HL-60/S4 treated with retinoic acid at 250 ng/mL for 4 days and 3 days (cell line): Measurements from ENCODE around the gene PRKAR1B.
"Not testable (repeated sequence)": the region's sequence is repeated elsewhere in the genome, so short reads cannot be mapped to it uniquely, and the experiment has no call there.

Experiments used
- in situ Hi-C: fragments of 300-500 bp; cut with MboI; formaldehyde crosslinking; loops from 2 replicates; pipeline ENCODE4 v1.7.0; 2022; ENCODE audit warnings: low sequenced_read_pairs

PRKAR1B gene

DNA sequence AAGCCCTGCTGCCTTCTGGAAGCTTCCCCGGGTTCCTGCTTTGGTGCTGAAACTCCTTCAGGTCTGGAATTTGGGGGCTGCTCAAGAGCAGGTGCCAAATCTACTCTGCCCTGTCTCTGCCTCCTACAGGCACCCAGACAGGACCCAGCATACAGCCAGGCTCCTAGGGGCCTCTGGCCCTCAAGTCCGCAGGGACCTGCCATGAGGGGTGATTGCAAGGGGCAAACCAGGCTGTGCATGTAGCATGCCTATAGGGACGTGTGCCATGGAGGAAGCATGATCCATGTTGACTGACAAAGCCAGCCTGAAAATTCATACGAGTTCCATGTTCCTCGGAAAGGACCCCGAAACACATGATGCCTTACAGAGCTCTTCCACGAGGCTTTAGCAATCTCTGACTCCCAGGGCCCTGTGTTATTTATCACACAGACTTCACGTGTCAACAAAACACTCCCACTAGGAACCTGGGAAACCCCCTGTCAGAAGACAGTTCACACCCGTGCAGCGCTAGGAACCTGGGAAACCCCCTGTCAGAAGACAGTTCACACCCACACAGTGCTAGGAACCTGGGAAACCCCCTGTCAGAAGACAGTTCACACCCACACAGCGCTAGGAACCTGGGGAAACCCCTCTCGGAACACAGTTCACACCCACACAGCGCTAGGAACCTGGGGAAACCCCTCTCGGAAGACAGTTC lies 75.9 kb downstream of the PRKAR1B start:
- in situ Hi-C loops = no loop called here

DNA sequence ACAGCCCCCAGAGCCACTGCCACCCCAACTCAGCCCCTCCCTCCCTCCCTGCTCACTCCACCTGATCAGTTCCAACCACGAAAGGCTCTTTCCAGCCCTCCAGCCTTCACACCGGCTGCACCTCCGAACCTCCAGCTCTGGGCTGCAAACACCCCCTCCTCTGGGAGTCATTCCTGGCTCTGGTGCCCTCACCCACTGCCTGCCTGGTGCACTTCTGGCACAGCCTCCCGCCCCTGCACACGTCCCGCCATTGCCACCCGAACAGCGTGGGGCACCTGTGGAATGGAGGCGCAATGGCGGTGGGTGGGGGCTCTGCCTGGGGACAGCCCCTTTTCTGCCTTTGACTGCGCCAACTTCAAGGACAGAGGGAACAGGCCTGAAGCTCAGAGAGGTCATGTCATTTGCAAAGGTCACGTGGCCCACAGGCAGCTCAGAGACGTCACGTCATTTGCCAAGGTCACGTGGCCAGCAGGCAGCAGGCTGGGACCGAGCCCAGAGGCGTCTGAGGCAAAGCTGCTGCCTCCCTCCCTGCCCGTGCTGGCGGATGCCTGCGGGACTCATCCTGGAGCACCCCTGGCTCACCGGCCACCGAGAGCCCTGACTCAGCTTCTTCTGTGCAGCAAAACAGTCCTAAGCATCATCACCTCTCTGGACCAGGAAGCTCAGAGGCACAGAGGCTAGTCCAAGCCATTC lies 76.6 kb downstream of the PRKAR1B start:
- in situ Hi-C loops = no loop called here

DNA sequence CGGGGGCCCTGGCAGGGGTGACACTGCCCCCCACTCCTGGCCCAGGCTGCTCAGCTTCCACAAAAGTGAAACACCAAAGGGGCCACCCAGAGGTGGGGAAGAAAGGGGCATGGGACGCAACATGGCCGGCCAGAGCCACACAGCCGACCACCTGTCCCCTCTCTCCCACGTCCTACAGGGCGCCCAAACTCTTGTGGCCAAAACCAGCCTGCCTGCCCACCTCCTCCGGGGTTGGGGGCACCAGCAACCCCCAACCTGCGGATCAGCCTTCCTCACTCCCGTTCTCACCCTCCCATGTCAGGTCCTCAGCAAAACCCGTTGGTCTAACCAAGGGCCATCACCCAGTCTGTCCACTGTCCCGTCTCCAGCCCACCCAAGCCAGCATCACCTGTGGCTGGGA lies 80.1 kb downstream of the PRKAR1B start:
- in situ Hi-C loops = no loop called here

DNA sequence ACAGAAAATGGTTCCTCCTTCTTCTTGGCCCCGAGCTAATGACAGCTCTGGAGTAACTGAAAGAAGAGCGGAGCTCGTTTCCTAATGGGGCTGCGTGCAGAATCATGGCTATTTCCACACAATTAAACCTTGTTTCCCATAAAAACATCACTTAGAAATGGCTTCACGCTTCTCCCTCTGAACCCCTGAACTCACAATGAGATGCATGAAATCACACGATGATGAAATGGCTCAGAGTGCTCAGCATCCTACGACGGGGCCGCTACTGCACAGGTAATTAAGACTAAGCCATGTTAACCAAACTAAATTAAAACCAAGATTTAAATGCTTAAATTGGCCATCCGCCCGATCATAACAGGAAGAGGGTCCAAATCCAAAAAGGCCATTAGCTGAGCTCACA lies 80.6 kb downstream of the PRKAR1B start:
- in situ Hi-C loops = no loop called here

DNA sequence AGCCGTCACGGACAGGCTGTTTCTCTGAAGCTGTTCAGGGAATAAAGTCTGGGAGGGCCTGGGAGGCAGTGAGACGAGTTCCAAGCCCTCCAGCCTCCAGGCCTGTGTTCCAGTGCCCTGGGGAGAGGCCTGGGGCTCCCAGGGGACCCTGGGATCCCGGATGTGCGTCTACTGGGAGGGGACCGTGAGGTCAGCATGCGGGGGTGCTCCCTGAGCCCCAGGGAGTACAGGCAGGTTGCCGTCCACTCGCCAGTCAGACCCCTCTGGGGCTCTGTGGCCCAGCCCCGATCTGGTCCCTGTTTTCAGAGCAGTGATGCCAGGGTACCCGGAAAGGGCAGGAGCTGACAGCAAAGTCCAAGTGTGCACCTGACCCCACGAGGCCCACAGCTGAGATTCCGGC lies 81.5 kb downstream of the PRKAR1B start:
- in situ Hi-C loops = no loop called here

DNA sequence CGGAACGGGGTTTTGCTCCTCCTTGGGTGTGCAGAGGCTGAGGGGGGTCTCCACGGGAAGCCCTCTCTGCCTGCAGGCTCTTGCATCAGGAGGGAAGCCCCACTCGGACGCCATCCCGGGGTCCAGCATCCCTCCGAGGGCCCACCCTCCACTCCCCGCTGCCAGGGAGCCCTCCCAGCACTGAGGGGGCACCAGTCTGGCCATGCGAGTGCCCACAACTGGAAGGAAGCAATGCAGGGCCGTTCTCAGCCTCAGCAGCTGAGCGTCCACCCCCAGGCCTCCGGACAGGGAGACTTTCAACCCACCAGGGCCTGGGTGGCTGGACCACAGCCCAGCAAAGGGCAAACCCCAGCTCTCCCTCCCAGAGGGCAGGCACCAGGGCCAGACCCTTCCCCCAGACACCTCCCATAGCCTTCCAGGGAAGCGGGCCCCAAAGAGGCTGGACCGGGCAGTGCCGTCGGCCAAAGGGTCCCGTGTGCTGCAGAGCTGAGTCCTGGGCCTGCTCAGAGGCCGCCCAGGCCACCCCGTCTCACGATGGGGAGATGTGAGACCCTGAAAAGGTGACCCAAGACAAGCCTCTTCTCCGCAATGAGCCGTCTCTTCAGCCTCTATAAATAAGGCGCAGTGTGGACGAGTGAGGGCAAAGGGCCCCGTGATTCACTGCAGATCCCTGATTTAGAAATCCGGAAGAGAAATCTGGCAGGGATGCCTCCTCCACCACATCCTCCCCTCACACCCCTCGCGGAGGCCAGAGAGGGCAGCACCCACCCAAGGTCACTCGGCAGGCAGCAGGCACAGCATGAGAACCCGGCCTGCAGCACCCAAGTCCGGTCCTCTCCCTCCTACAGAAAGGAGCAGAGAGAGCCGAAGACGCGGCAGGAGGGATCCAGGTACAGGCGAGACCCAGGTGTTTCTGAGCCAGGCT lies 82.4 kb downstream of the PRKAR1B start:
- in situ Hi-C loops = no loop called here

DNA sequence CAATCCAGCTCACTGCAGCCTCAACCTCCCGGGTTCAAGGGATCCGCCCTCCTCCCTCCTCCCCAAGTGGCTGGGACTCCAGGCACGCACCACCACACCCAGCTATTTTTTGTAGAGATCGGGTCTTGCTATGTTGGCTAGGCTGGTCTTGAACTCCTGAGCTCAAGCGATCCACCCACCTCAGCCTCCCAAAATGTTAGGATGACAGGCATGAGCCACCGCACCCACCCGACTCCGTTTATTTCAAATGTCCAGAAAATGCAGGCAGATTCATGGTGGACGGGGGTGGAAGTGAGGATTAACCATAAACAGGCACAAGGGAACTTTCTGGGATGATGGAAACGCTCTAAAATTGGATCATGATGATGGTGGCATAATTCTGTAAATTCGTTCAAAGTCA lies 85.1 kb downstream of the PRKAR1B start:
- in situ Hi-C loops = no loop called here

DNA sequence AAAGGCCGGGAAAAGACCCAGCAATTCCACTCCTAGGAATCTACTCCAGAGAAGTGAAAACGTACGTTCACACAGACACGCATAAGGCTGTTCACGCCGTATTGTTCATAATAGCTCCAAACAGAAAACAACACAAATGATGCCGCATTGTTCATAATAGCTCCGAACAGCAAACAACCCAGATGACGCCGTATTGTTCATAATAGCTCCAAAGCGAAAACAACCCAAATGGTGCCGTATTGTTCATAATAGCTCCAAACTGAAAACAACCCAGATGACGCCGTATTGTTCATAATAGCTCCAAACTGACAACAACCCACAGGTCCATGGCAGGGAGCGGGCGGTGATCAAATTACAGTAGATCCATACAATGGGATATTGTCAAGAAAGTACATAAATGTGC lies 85.8 kb downstream of the PRKAR1B start:
- in situ Hi-C loops = no loop called here

DNA sequence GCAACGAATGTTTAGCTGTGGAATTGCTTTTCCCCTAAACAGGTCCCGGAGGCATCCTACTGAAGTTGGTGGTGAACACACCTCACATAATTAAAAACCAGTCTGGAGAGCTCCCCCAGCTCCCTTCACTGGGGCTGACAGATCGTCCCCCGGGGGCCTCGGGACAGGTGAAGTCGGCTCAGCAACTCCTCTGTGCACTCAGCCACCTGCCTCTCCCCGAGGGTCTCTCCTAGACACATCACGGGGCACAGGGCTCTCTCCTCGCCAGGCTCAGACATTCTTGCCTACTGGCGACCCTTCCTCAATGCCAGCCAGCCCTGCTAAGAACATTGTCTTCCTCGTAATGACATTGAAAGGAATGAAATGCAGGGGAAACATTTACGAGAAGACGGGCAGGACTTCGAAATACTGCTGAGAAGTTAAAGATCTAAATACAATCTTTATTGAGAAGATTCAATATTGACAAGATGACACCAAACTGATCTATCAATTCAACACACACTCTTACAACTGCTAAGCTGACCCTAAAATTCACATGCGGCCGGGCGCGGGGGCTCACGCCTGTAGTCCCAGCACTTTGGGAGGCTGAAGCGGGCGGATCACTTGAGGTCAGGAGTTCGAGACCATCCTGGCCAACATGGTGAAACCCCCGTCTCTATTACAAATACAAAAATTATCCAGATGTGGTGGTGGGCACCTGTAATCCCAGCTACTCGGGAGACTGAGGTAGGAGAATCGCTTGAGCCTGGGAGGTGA lies 88.6 kb downstream of the PRKAR1B start:
- in situ Hi-C loops = no loop called here

DNA sequence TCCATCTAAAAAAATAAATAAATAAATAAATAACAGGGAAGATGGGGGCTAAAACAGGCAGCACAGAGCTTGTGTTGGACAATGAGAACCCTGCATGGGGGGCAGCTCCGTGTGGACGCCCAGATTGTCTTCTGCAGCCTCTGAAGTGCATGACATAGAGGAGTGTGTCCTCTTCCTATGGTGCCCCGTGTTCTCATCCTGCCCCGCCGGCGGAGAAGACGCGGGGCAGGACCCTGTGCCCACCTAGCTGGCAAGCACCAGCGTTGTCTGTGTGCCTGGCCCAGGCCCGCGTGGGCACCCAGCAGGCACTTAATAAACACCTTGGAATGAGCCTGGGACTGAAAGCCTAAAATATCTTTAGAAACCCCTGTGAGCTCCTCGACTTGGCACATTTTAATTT lies 89.3 kb downstream of the PRKAR1B start:
- in situ Hi-C loops = no loop called here

DNA sequence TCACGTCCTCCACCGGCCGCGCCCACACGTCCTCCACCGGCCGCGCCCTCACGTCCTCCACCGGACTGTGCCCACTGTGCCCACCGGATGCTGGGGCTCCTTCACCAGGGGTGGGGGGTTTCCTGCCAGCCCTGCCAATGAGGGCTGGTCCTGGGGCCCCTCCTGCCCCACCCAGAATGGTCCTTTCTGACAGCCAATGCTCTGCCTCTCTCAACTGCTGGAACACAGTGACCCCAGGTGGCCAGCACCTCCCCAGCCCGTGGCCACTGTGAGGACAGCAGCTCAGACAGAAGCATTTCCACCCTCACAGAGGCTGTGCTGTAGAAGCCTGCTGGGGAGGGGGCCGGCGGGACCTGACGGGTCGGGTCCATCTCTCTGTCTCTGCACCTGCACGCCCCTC lies 90.7 kb downstream of the PRKAR1B start:
- in situ Hi-C loops = no loop called here

DNA sequence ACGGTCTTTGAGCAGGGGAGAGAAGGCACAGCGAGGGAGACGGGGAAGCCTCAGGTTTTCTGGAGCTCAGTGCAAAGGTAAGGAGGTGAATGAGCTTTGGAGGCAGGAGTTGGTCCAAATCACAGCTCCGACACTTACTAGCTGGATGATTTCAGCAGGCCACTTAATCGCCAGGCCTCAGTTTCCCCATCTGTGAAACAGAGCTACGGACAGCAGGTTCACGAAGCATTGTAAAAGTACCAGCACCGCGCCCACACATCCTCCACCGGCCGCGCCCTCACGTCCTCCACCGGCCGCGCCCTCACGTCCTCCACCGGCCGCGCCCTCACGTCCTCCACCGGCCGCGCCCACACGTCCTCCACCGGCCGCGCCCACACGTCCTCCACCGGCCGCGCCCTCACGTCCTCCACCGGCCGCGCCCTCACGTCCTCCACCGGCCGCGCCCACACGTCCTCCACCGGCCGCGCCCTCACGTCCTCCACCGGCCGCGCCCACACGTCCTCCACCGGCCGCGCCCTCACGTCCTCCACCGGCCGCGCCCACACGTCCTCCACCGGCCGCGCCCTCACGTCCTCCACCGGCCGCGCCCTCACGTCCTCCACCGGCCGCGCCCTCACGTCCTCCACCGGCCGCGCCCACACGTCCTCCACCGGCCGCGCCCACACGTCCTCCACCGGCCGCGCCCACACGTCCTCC lies 91.2 kb downstream of the PRKAR1B start:
- in situ Hi-C loops = not testable (repeated sequence)

DNA sequence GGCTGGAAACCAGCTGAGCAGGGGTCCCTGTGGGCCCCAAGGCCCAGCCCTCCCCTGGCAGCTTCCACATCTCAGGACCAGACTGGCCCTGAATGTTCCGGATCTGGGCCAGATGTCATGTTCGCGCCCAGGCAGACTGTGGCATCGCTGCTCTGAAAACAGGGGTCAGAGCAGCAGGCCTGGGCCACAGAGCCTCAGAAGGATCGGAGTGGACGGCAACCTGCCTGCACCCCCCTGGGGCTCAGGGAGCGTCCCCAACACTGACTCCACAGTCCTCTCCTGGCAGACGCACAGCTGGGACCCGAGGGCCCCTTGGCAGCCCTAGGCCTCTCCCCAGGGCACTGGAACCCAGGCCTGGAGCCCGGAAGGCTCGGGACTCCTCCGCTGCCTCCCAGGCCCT lies 91.9 kb downstream of the PRKAR1B start:
- in situ Hi-C loops = no loop called here

DNA sequence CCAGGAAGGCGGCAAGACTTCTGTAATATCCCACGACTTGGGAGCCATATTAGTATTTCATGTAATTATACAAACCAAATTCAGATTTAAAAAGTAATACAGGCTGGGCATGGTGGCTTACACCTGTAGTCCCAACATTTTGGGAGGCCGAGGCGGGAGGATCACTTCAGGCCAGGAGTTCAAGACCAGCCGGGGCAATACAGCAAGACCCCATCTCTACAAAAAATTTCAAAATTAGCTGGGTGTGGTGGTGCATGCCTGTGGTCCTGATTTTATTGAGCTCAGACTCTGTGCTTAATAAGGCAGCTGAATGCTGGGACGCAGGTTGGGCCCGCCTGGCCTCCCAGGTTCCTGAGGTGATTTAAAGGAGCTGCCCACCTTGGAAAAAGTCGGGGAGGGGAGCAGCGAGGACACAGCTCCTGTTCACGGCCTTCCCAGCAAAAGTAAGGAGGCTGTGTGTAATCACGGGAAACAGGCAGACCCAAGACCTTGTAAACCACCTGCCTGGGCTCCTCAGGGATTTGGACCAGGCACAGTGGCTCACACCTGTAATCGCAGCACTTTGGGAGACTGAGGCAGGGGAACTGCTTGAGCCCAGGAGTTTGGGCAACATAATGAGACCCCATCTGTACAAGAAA lies 93.6 kb downstream of the PRKAR1B start:
- in situ Hi-C loops = no loop called here

DNA sequence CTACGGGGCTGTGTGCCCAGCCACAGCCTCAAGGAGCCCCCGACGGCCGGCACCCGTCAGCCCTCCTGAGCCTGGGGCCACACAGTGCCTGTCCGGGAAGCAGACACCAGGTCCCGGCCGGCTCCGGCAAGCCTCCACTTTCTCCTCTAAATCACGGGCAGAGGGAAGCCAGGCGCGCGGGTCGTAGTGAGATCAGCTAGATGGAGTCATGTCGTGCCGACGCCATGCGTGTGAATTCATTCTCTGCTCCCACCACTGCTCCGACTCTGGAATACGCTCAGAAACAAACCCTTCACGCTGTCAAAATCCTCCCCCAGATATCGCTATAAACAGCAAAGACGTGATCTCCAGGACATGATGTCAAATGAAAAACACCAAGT lies 94.3 kb downstream of the PRKAR1B start:
- in situ Hi-C loops = no loop called here

DNA sequence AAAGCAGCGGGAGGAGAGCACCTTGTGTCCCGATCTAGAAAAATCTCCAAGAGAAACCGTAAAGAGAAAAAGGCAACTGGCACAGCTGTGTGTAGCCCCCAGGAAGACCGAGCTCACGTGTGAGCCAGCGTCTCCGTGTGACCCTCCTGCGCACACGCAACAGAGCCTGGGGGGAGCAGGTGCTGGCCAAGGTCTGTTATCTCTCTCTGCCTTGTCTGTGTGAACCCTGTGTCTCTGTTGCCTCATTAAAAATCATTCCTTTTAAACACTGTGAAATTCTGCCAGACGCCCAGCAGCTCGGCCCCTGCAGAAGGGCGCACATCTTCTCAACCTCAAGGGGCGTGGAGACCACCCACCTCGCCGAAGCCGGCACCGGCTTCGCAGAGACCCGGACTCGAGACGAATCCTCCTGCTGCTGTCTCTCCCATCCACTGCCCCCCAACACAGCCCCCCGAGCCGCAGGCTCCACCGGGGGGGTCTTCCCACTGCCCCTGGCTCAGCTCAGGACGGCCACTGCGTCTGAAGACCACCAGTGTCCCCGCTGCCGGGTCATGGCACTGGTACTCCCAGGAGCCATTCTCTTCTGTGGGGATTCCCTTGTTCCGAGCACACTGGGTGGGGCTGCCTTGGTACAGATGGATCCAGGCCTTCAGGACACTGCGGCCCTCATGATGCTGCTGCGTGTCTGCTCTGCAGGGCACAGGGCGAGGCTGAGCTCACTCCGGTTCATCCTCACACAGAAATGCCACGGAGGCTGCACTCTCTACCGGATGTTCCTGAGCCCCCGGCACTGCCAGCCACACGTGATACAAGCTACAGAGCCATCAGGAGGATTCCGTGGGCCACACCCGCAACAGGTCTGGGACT lies 94.9 kb downstream of the PRKAR1B start:
- in situ Hi-C loops = no loop called here

DNA sequence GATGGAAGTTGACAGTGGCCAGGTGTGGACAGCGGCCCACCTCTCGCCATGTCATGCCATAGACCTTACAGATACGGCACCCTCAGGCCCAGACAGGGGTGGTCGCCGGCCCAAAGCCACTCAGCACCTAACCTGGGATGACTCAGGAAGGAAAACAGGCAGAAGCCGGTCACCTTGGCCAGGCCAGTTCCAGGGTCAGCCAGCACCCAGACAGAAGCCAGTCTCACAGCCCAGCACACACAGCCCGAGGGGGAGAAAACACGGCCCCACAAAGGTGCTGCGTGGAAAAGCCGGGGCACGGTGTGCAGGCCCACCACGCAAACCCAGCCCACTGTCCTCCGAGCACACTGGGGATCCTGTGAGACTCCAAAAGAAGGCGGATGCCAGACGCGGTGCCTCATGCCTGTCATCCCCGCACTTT lies 95.8 kb downstream of the PRKAR1B start:
- in situ Hi-C loops = no loop called here

DNA sequence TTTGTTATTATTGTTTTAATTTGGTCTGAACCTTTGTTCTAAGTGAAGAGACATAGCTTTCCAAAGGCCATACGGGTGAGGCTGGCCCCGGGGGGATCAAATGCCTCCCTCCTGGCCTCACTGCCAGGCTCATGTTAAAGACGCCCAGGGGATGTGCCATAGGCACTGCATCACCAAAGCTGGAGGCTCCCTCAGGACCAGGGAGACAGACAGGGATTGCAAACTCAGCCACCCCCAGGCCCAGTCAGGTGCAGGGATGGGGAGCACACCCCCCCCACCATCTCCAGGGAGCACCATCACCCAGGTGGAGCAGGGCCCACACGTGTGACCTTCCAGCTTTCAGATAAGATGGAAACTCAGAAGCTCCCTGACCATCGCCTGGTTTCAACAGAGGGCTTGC lies 96.5 kb downstream of the PRKAR1B start:
- in situ Hi-C loops = no loop called here

DNA sequence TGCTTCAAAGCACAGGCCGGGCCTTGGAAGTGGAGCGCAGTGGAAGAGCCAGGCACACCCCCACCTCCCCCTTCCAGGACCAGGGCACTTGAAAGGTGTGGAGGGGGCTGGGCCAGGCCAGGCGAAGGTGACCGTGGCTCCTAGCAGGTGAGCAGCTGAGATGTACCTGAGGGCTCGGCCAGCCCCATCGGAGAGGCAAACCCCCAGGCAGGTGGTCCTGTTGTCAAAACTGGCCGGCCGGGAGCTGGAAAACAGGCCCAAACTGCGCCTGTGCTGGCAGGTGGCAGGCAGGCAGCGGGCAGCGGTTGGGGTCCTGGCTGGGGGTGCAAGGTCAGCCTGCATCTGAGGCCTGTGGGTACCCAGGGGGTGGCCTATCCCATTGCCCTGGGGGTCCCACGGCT lies 97.0 kb downstream of the PRKAR1B start:
- in situ Hi-C loops = no loop called here
